HuH-7 (cell line): ENCODE data around the gene NNAT.
"Not testable (repeated sequence)": the region's sequence is repeated elsewhere in the genome, so short reads cannot be mapped to it uniquely, and the experiment has no call there.

Experiments used
- DNase-seq: peaks from one replicate; pipeline ENCODE4 v3.0.0; 2011; ENCODE audit warnings: low spot score

The NNAT gene, protein sequence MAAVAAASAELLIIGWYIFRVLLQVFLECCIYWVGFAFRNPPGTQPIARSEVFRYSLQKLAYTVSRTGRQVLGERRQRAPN

DNA sequence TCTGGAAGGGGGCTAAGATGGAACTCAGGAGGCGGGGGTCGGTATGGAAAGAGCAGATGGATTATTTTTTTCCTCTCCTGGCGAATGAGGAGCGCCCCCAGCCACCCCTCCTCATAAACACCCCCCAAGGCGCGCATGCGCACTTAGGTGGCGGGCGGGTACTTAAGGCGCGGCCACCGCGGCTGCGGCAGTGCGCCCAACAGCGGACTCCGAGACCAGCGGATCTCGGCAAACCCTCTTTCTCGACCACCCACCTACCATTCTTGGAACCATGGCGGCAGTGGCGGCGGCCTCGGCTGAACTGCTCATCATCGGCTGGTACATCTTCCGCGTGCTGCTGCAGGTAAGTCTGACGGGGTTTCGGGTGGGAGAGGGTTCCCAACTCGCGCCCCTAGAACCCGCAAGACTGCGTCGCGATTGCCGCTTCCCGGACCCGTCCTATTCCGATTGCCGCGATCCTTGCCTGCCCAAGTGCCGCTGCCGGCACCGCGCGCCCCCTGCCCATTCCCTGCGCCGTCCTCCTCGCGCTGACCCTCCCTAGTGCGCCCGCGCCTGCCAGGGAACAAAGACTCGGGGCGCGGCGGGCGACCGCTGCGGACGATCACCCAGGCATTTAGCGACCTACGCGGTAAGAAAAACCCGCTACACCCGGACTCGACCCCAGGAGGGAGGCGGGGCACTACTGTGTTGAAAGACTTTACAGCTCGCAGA lies at the start of gene NNAT:
NNAT (plus strand) TSS at position 190 of the 711 bp plus-strand sequence; CDS start at position 272, 82 bp downstream.
- DNase-seq: no peak

DNA sequence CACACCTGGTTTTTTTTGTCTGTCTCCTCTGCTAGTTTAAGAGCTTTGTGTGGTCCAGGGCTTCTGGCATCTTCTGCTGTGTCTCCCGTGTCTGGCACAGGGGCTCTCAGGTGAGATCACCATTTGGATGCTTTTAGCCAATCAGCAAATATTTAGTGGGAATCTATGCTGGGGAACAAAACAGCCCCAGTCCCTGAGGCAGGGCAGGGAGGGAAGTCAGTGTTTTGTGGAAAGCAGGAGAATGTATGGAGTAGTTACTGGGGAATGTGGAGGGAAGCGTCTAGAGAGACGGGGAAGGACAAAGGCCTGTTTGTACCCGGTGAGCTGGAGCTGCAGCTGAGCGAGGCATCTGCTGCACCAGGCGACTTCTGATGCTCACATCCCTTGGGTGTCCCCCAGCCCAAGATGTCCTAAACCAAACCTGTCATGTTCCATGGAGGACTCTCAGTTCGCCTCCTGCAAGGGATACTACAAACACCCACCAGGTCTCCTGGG lies 49.3 kb upstream of the NNAT start:
- no peak for DNase-seq

DNA sequence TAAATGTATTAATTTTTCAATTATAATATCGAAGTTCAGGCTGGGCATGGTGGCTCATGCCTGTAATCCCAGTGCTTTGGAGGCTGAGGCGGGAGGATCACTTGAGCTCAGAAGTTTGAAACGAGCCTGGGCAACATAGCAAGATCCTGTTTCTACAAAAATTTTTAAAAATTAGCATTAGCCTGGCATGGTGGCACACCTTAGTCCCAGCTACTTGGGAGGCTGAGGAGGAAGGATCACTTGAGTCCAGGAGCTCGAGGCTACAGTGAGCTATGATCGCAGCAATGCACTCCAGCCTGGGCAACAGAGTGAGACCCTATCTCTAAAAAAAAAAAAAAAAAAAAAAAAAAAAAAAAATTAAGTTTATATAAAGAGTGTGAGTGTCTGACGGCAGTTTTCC lies 48.6 kb upstream of the NNAT start:
- not testable (repeated sequence) for DNase-seq

DNA sequence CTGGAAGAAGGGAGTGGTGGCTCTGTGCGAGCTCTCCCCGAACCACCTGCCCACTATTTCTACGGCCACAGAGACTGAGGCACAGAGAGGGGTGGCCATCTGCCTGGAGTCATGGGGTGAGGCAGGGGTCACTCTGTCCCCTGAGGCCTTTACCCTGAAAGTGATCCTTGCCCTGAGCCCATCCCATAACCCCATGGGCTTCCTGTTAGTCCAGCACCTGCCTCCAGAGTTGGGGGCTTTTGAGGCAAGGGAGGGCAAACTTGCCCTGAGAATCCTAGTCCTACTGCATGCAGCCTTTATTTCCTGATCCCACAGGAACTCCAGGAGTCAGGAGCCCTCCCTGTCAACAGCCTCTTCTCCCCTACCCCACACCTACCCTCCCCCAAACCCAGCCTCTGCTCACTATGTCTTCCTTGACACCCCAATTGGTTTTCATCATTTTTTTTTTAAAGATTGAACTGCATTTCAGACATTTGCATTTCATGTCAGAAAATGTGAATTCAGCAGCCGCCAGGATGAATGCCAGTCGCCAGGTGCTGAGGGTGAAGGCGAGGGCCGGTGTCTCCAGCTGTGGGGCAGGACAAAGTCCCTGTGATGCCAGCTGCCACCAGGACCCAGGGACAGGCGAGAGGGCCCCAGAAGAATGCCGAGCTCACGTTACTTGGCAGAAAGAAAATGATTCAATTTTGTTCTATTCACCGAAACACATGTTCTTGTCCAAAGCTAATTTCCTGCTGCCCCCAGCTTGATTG lies 47.6 kb upstream of the NNAT start:
- no peak for DNase-seq

DNA sequence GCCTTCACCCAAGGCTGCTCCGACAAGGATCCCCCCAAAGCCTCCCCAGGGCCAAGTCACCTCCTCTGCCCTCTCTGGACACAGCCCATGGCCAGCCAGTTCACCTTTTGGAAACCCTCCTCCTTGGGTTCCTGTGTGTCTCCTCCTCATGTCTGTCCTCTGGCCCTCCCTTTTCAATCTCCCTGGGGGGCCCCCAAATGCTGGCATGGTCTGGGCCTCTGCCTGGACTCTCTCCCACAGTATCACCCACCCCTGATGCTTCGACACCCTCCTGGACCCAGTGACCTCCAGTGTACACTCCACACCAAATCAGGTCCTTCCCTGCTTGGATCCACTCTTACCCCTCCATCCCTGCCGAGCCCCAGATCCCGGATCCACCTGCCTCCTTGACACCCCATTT lies 46.7 kb upstream of the NNAT start:
- no peak for DNase-seq

DNA sequence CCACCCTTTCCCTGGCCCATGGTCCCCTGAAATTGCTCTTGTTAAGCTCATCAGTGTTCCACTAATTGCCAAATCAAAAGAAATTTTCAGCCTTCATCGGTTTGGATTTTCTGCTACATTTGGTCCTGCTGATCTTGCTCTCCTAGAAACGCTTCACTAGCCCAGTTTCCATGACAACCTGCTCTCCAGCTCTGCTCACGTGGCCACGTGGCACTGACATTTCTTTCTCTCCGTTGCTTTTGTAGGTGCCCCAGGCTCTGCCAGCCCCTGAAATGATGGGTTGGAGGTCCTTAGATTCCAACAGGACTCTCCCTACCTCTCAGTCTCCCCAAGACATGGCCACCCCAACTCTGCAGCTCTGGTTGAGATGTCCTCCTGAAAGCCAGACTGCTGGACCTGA lies 45.8 kb upstream of the NNAT start:
- no peak for DNase-seq

DNA sequence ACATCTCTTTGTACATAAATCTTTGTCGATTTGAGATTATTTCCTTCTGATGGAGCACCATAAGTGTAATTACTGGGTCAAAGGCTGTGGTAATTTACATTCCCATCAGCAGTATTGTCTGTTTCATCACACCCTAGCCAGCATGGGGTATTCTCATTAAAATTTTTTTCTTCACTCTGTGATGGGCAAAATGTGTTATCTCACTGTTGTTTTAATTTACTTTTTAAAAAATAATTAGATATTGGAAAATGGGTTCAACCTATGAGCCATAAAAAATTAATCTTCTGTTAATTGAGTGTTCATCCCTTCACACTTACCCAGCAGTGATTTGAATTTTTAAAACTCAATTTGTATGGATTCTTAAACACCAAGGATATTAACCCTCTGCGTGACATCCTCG lies 44.0 kb upstream of the NNAT start:
- DNase-seq: no peak

DNA sequence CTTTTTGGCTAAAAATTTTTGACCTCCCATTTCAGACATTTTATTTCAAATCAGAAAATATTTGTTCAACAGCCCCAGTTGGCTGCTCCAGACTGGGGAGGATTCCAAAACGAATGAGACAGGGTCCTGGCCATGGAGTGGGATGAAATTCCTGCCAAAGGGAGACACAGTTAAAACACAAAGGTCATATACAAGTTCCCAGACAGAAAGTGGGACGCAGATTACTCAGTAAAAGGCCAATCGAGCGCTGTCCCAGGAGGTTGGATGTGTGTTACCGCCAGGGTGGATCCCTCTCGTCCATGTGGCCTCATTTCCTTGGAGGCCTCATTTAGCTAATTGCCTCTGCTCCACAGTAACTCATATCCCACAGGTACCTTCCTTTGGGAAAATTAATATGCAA lies 41.8 kb upstream of the NNAT start:
- no peak for DNase-seq

DNA sequence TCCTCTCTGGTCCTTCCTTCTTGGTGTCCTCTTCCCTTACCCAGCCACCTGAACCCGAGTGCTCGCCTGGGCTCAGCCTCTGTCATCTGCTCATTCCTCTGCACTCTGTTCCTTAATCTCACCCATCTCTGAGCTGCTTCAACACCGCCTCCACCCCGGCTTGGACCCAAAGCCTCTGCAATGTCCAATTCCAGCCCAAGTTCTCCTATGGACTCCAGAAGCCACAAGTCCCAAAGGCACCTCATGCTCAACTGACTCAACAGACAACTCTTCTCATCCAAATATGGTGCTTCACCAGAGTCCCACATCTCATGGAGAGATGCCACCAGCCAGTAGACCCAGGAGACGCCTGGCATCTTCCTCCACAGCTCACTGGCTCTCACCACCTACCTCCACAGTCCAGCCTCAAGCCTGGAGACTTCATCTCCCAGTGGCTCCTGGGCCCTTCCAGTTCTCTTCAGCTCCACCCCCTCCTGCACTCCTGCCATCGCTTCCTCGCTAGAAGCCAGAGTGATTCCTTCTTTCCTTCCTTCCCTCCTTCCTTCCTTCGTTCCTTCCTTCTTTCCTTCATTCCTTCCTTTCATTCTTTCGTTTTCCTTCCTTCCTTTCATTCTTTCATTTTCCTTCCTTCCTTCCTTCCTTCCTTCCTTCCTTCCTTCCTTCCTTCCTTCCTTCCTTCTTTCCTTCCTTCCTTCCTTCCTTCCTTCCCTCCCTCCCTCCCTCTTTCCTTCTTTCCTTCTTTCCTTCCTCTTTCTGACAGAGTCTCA lies 40.9 kb upstream of the NNAT start:
- no peak for DNase-seq

DNA sequence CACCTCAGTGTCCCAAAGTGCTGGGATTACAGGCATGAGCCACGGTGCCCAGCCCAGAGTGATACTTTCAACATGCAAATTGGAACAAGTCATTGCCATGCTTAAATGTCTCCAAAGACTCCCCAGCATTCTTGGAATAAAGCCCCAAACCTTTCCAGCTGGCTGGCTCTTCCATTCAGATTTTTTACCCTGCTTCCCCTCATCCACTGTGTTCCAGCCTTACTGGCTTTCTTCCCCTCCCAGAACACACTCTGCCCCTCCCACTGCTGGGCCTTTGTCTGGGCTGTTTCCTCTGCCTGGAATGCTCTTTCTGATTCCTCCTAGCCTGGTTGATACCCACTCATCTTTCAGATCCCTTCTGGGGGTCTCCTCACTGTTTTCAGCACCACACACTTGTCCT lies 40.1 kb upstream of the NNAT start:
- DNase-seq: no peak

DNA sequence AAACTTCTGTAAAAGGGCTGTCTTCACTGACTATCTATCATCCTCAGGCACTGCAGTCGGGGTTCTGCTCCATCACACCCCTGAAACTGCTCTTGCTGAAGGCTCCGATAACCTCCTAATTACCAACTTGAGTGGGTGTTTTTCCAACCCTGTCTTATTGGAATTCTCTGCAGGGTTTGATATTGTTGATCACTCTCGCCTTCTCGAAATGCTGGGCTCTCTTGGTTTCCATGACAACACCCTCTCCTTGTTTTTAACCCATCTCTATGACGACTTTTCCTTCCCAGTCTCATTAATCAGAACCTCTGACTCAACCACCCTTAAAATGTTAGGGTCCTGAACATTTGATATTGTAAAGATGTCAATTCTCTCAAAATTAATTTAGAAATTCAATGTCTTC lies 39.4 kb upstream of the NNAT start:
- DNase-seq: no peak

DNA sequence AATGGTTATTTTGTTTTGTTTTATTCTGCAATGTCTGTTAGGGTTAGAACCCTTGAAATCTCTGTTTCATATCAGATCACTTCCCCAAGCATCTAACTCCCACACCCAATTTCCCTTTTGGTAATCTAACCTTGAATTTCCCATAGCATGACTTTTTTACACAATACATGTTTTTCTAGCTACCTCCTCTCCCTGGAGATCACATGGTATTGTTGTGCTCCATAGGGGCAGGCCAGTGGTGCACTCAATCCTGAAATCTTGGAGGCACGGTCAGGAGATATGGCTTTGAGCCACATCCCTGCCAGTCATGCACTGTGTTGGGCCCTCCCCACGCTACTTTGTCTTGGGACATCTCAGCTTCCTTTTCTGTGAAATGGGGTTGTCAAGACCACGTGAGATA lies 36.7 kb upstream of the NNAT start:
- DNase-seq: no peak

DNA sequence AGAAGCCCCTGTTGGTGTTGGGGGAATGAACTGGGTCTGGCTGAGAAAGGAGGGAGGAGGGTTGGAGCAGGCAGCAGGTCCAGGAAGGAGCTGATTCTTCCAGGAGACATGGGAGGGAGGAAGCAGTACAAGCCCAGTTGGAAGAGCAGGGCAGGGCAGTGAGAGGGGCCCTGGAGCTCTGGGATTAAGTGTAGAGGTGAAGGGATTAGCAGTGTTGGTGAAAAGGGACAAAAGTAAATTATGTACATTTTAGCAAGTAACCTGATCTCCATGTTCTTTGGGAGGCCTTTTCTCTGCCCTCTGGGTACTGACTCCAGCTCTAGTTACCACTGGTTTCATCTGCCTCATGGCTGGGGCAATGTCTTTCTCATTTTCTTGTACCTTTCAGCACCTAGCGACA lies 34.8 kb upstream of the NNAT start:
- not testable (repeated sequence) for DNase-seq

DNA sequence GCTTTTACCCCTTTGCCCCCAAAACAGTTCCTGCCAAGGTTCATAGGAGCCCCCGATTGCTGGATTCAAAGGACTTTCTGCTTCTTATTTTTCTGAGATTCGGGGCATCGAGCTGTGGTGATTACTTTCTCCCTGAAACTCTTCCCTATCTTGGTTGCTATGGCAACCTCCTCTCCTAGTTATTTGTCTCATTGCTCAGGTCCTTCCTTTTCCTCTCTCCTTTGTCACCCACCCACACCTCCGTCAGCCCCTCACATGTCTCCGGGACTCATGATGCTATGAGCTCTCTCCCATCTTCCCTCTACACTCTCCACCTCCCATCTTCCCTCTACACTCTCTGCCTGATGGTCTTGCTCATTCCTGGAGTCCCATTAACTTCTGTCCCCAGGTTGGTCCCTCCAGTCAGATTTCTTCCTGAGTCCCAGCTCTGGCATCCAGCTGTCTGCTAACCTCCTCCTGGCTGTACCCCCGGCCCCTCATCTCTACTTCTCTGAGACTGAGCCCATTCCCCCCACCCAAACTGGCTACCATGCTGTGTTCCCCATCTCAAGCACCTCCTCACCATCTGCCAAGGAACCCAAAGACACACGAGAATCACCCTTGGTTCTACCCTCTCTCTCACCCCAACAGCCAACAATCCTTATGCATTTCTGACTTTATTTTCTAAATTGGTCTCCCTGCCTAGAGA lies 30.2 kb upstream of the NNAT start:
- DNase-seq: no peak

DNA sequence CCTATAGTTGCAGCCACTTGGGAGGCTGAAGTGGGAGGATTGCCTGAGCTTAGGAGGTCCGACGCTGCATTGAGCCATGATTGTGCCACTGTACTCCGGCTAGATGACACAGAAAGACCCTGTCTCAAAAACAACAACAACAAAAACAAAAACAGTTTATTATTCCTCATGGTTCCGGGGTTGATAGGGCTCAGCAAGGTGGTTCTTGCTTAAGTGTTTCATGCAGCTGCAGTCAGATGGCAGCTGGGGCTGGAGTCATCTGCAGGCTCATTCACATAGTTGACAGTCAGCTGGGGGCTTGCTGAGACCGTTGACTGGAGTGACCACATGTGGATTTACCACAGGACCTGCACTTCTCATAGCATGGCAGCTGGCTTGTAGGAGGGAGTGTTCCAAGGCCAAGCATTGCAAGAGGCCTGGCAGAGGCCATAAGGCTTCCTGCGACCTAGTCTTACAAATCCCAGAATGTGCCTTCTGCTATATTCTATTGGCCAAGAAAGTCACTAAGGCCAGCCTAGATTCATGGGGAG lies 28.9 kb upstream of the NNAT start:
- no peak for DNase-seq

DNA sequence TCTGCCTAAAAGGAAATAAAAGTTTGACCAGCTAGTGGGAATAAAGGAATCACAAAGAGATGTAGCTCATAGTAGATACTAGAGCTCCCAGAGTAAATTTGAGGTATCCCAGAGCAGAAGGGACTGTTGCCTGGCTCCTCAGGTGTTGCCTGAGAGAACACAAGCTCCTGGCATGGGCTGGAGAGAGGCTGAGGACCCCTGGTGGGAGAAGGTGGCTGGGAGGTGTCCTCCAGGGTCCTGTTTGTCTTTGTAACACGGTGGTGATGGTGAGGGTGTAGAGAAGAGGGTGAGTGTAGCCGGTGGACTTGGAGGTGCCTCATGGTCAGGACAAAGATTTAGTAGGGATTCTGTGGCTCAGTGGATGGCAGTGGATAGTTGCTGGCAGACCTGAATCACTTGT lies 28.1 kb upstream of the NNAT start:
- no peak for DNase-seq

DNA sequence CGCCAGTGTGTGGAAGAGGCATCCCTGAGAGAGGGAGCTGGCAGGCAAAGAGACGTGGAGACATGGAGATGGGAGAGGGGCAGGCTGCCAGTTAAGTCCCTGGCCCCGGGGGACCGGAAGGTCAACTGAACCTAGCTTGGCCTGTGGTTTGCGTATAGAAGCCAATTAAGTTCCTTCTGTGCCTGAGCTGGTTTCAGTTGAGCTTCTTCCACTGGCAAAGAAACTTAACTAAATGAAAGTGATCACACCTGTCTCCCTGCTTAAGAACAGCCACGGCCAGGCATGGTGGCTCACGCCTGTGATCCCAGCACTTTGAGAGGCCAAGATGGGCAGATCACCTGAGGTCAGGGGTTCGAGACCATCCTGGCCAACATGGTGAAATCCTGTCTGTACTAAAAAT lies 26.7 kb upstream of the NNAT start:
- no peak for DNase-seq

DNA sequence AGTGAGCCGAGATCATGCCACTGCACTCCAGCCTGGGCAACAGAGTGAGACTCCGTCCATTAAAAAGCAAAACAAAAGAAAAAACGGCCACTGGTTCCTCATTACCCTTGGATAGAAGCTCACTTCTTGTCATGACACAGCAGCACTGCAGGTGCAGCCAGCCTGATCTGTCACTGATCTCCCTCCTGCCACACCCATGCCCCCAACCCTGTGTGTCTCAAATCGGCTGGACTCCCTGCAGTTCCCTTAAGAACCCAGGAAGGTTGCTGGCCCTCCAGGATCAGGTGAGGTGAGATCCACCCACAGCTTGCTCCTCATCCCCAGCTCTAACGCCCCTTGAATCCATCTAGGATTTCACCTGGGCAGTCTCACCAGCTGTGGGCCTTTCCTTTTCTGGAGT lies 26.3 kb upstream of the NNAT start:
- DNase-seq: no peak

DNA sequence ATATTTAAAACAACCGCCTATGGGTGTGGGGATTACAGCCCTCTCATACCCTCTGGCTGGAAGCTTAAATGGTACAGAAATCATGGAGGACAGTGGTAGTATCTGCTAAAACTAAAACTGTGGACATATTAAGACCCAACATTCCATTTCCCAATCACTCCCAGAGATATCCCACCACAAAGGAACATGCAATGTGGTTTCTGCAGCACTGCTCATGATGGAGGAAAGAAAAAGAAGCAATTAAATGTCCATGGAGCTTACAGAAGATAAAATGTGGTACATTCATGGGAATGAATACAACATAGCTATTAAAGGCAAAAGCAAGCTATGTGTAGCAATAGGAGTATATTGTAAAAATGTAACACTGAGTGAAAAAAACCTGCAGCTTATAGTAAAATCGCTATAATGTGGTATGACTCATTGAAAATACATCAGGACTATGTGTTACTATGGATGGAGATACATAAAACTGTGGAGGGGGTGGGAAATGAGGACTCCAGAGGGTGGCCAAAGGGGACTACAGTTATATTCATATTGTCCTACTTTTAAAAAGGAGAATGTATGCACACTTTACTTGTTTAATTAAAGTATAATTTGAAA lies 22.9 kb upstream of the NNAT start:
- DNase-seq: no peak

DNA sequence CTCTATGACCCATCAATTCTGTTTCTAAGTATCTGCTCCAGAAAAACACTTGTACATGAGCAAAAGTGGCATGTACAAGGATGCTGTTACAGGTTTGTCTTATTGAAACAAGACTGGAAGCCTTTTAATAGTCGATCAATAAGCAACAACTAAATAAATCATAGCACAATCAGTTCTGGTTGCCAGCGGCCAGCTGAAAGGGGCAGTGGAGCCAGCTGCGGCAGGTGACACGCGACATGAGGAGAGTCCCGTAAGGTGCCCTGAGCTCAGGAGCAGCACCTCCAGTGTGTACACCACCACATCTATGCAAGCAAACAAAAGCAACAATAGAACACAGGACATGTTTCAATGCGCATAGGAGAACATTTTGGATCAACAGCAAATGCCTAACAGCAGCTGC lies 20.7 kb upstream of the NNAT start:
- DNase-seq: no peak

DNA sequence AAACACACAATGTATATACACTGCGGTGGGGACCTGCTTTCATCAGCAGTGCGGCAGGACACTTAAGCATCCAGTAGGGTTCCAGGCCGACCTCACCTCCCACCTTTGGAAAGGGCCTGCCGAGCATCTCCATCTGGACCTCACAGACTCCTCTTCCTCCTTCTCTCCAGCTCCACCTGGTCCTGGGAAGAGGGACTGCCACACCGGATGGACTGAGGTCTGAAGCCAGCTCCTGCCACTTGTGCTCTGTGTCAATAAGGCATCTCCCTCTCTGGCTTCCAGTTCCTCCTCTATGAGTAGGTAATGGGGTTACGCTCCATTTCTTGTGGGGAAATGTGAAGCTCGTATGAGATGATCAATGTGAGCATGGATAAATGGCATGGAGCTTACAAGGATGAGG lies 19.1 kb upstream of the NNAT start:
- no peak for DNase-seq
